GM18499 (cell line): Measurements from ENCODE around the gene CLEC19A.

Experiments
- ATAC-seq: cut with Tn5 transposase; IDR thresholded peaks from one replicate; pipeline ENCODE4 v1.9.1; 2021; ENCODE audit warnings: moderate number of reproducible peaks; ENCODE audit not compliant: insufficient read depth, unreplicated experiment

The CLEC19A gene

GRCh38 chr16:19283637-19284036 is 1.9 kb upstream of the CLEC19A start:
- ATAC-seq = no peak

- ATAC-seq = no peak
These were observed 1.3 kb upstream of the CLEC19A start for GRCh38 chr16:19284207-19284606.

- ATAC-seq = no peak
These were observed 1.3 kb downstream of the CLEC19A start for GRCh38 chr16:19286827-19287226.

- no peak for ATAC-seq
These were observed 1.7 kb downstream of the CLEC19A start for GRCh38 chr16:19287241-19287640.

GRCh38 chr16:19288872-19289799 is 3.6 kb downstream of the CLEC19A start:
- ATAC-seq = no peak

- no peak for ATAC-seq
These were observed 4.4 kb downstream of the CLEC19A start for GRCh38 chr16:19289811-19290485.

- ATAC-seq = no peak
These were observed 5.3 kb downstream of the CLEC19A start for GRCh38 chr16:19290860-19291259.

- no peak for ATAC-seq
These were observed 5.9 kb downstream of the CLEC19A start for GRCh38 chr16:19291475-19291874.

- ATAC-seq = no peak
These were observed 6.7 kb downstream of the CLEC19A start for GRCh38 chr16:19292186-19292585.

- ATAC-seq = peak; percentile 56
These were observed 8.7 kb downstream of the CLEC19A start for GRCh38 chr16:19294156-19294649.

GRCh38 chr16:19295393-19295792 is 9.9 kb downstream of the CLEC19A start:
- no peak for ATAC-seq

- ATAC-seq = no peak
These were observed 11.9 kb downstream of the CLEC19A start for GRCh38 chr16:19297454-19297853.

- no peak for ATAC-seq
These were observed 14.0 kb downstream of the CLEC19A start for GRCh38 chr16:19299565-19299964.

- ATAC-seq = no peak
These were observed 16.4 kb downstream of the CLEC19A start for GRCh38 chr16:19301931-19302330.

GRCh38 chr16:19304750-19305149 is 19.2 kb downstream of the CLEC19A start:
- ATAC-seq = no peak

GRCh38 chr16:19305443-19305842 is 19.9 kb downstream of the CLEC19A start:
- ATAC-seq = no peak

- ATAC-seq = no peak
These were observed 22.2 kb downstream of the CLEC19A start for GRCh38 chr16:19307587-19308241.

- ATAC-seq = no peak
These were observed 22.9 kb downstream of the CLEC19A start for GRCh38 chr16:19308392-19308791.

GRCh38 chr16:19309178-19309577 is 23.6 kb downstream of the CLEC19A start:
- no peak for ATAC-seq

- ATAC-seq = no peak
These were observed 29.3 kb downstream of the CLEC19A start for GRCh38 chr16:19314718-19315425.
